ENCODE data around the gene SERPINE1. TPM values are rescaled to one million over a fixed set of nuclear protein-coding genes. Genes with fewer than 3 reads are reported as not detected.

SERPINE1 gene
- total and polyA plus RNA-seq, 2 of the 8 experiments (the other 6 are each of a cell fraction or from before 2014, with no cell fraction given): 3.7 to 5.6 TPM

GRCh38 chr7:101153969-101154692 lies 27.2 kb downstream of the SERPINE1 start, which contains the start of gene AP1S1 (continued):
- TF ChIP-seq USF2 (IDR thresholded peaks at IDR 0.05; ENCODE audit: low read length) (no peak), SP2 (IDR thresholded peaks at IDR 0.05; ENCODE audit: low read length) (no peak), ZNF274 (IDR thresholded peaks at IDR 0.05; ENCODE audit: borderline replicate concordance, extremely low read depth, low read length) (no peak), HDAC6 (IDR thresholded peaks at IDR 0.05; ENCODE audit: low read depth, low read length) (no peak), RFX5 (IDR thresholded peaks at IDR 0.05; ENCODE audit: borderline replicate concordance, low read depth, low read length) (no peak; the same call in 1 of the 2 replicates), CHD1 (IDR thresholded peaks at IDR 0.05; ENCODE audit: low read depth, low read length) (no peak), TEAD4 (IDR thresholded peaks at IDR 0.05; ENCODE audit: low read depth, low read length) (no peak), SIRT6 (IDR thresholded peaks at IDR 0.05; ENCODE audit: low read length) (no peak), CBX5 (IDR thresholded peaks at IDR 0.05; ENCODE audit: low read depth, low read length) (no peak), CTCF (IDR thresholded peaks at IDR 0.05; ENCODE audit: control extremely low read depth in 1 of 3, insufficient read depth in 1 of 3, low read depth in 1 of 3, low read length in 3 of 3) (no peak), CREB1 (IDR thresholded peaks at IDR 0.05) (0 out of 2 replicates have a peak, but pooled peaks have one; percentile 7), CHD2 (IDR thresholded peaks at IDR 0.05; ENCODE audit: low read length) (peak; percentile 30), E2F6 (IDR thresholded peaks at IDR 0.05) (peak; percentile 100), MAX (IDR thresholded peaks at IDR 0.05) (peak; percentile 100), ATF3 (IDR thresholded peaks at IDR 0.05; ENCODE audit: insufficient read depth, low read depth, low read length) (no peak), SP1 (IDR thresholded peaks at IDR 0.05; ENCODE audit: low read depth, low read length) (no peak; the same call in 1 of the 2 replicates), RNF2 (IDR thresholded peaks at IDR 0.05; ENCODE audit: borderline replicate concordance, low read depth, low read length, missing control alignments, poor library complexity, severe bottlenecking) (peak; percentile 59), ASH2L (IDR thresholded peaks at IDR 0.05; ENCODE audit: low read length) (peak; percentile 46), CBX8 (IDR thresholded peaks at IDR 0.05; ENCODE audit: borderline replicate concordance, low read depth, low read length) (no peak), GTF2F1 (IDR thresholded peaks at IDR 0.05; ENCODE audit: borderline replicate concordance, low read depth, low read length) (no peak)

All from H1 (cell line).